Heart left ventricle (tissue), 16 donors: ENCODE measurements around the gene MYCBP2. TPM values are rescaled to one million over a fixed set of nuclear protein-coding genes. Genes with fewer than 3 reads are reported as not detected.
"Not testable (repeated sequence)": the region's sequence is repeated elsewhere in the genome, so short reads cannot be mapped to it uniquely, and the experiment has no call there.

Experiments
- ATAC-seq, 4 donors: fragments of 200-7000 bp; cut with Tn5 transposase; one replicate each; pipeline ENCODE4 v1.9.1; 2020 to 2022; ENCODE audit warnings: moderate library complexity in 4 of 4, mild to moderate bottlenecking in 3 of 4, moderate number of reproducible peaks in 1 of 4
- DNase-seq, 5 donors: peaks; one replicate each; pipeline ENCODE4 v3.0.0-alpha.2; 2020
- H3K27ac ChIP-seq, 12 donors: fragments of 200-600 bp; sonication (generic) in 4 of 12; one replicate each; pipeline versions ENCODE4 v1.5.0 to v1.8.0; 2016 to 2022; ENCODE audit warnings: mild to moderate bottlenecking in 2 of 12
- H3K27me3 ChIP-seq, 9 donors: fragments of 200-600 bp; sonication (generic) in 2 of 9; one replicate each; pipeline versions ENCODE4 v1.5.1 to v1.8.0; 2016 to 2022; ENCODE audit warnings: mild to moderate bottlenecking in 3 of 9
- H3K36me3 ChIP-seq, 9 donors: fragments of 200-600 bp; sonication (generic) in 2 of 9; one replicate each; pipeline versions ENCODE4 v1.5.0 to v1.8.0; 2018 to 2022; ENCODE audit warnings: mild to moderate bottlenecking in 2 of 9
- H3K4me1 ChIP-seq, 12 donors: fragments of 200-600 bp; sonication (generic) in 4 of 12; one replicate each; pipeline versions ENCODE4 v1.5.0 to v1.8.0; 2016 to 2022; ENCODE audit warnings: mild to moderate bottlenecking in 3 of 12
- H3K4me3 ChIP-seq, 12 donors: fragments of 200-600 bp; sonication (generic) in 4 of 12; one replicate each; pipeline versions ENCODE4 v1.5.0 to v1.8.0; 2017 to 2022; ENCODE audit warnings: mild to moderate bottlenecking in 9 of 12, moderate library complexity in 4 of 12
- H3K9me3 ChIP-seq, 12 donors: fragments of 200-600 bp; sonication (generic) in 4 of 12; one replicate each; pipeline versions ENCODE4 v1.5.0 to v1.8.0; 2016 to 2022; ENCODE audit warnings: mild to moderate bottlenecking in 1 of 12
- CTCF ChIP-seq, 12 donors: fragments of 200-600 bp; sonication (generic) in 4 of 12; IDR thresholded peaks; one replicate each; pipeline versions ENCODE4 v1.5.0 to v1.8.0; 2018 to 2022; ENCODE audit warnings: antibody characterized with exemption in 12 of 12, mild to moderate bottlenecking in 5 of 12
- POLR2A ChIP-seq, 2 donors: fragments of 450-650 bp; IDR thresholded peaks; one replicate each; pipeline ENCODE4 v1.6.1; 2017; ENCODE audit warnings: antibody characterized with exemption in 2 of 2, mild to moderate bottlenecking in 2 of 2, moderate library complexity in 2 of 2
- WGBS, 4 donors: extraction: QIAGEN DNeasy Blood & Tissue Kit in 2 of 4; methylation state at CpG; one replicate each; pipeline versions ENCODE4 v1.1.5 to v1.1.7; 2013 to 2018; 5-methylcytosine and 5-hydroxymethylcytosine counted together
- intact Hi-C, 10 donors: fragments of 100-400 bp; cut with DNase I; formaldehyde crosslinking; loops; one replicate each; pipeline versions ENCODE4 v1.11.1 to v1.14.2; 2022
- polyA plus RNA-seq, 2 donors: library from polyadenylated mRNA; stranded (reverse); fragments of 200-250 nt; gene quantifications; one replicate each; pipeline ENCODE4 v1.2.3, GENCODE V29; 2013
- total RNA-seq, 9 donors: library from RNA; depleted of rRNA in 2 of 9; stranded (reverse); fragments of >200 nt in 2 of 9; fragmentation: NEBNext Ultra II Directional in 3 of 9; extraction: Animal tissue kit (Norgen Biotek cat#: 25700) in 3 of 9; gene quantifications; one replicate each; pipeline versions ENCODE4 v1.1.0 to v1.2.4, GENCODE V29; 2016 to 2023
- donor health status: ischemic (EF 13 %, LVEDD 7.1; RV severe dilation, severe dysfunction).
- donor health status: healthy with polysubstance abuse.
- donor health status: DM: no; HTN: yes; CAD: no.
- donor health status: DM: no; HTN: no; CAD: no.
- donor health status: ischemic (EF 25% LVEDD 6.9; RV normal size, moderate dysfunction).
- donor health status: ischemic (EF 25% LVEDD 5.7; RV mildly dilated, moderate dysfunction).
- donor health status: healthy.
- donor health status: DM: yes; HTN: yes; CAD: no.
- donor health status: ischemic (EF 35%, LVEDD 5.7; RV mildly dilated, moderate dysfunction).
- donor health status: nonischemic (EF 11% LVEDD 7.7; RV severe dilation, severe dysfunction).
- donor health status: DM: yes; HTN: yes; CAD: no.
- donor health status: PGD.
- donor health status: ischemic (EF 29% LVEDD 5.4; RV normal size, mild dysfunction).
- donor health status: nonischemic (EF 23%, LVEDD 6.1; RV moderate dilation, normal function).

The MYCBP2 gene
- total and polyA plus RNA-seq, 11 donors, result 15.7 to 85.6 (median 58.2) TPM

GRCh38 chr13:77262198-77262597 lies 64.7 kb downstream of the MYCBP2 start:
- Histone ChIP-seq H3K27ac (no peak overlapping the region), H3K4me3 (no peak overlapping the region), H3K27me3 (no peaks in the 10 kb centered on the region), H3K36me3 (peaks cover 2 to 100% (median 89%) of the 10 kb centered on the region in 9 donors), H3K4me1 (no peaks in the 10 kb centered on the region), H3K9me3 (no peaks in the 10 kb centered on the region)
- intact Hi-C loops, result no loop called here
- 97 to 100% (median 98%) methylated on average over 2 of the region's 2 CpGs for WGBS, 4 donors
- DNase-seq (no peak), ATAC-seq (no peak)
- TF ChIP-seq POLR2A (IDR thresholded peaks at IDR 0.05) (no peak), CTCF (IDR thresholded peaks at IDR 0.05) (no peak)

- no peak for TF ChIP-seq POLR2A (IDR thresholded peaks at IDR 0.05)
- TF ChIP-seq CTCF (IDR thresholded peaks at IDR 0.05), result no peak
- DNase-seq (no peak), ATAC-seq (no peak)
- peaks cover 0 to 43% (median 22%) of the 10 kb centered on the region in 9 donors for H3K36me3 ChIP-seq
- no peaks in the 10 kb centered on the region for H3K4me1 ChIP-seq
- intact Hi-C loops, result no loop called here
- H3K9me3 ChIP-seq, result no peaks in the 10 kb centered on the region
- no peak overlapping the region for H3K4me3 ChIP-seq
- H3K27ac ChIP-seq, result no peak overlapping the region
- WGBS, 4 donors, result 56 to 67% (median 64%) methylated on average over 3 of the region's 3 CpGs
- H3K27me3 ChIP-seq, result no peaks in the 10 kb centered on the region
These were observed 75.9 kb downstream of the MYCBP2 start for GRCh38 chr13:77250975-77251374.

- DNase-seq, ATAC-seq, H3K27ac ChIP-seq, H3K4me1 ChIP-seq, H3K4me3 ChIP-seq, intact Hi-C loops, H3K27me3 ChIP-seq, H3K9me3 ChIP-seq: not testable (repeated sequence)
- 92 to 98% (median 95%) methylated on average over 2 of the region's 2 CpGs for WGBS, 4 donors
- peaks cover 0 to 55% (median 41%) of the 10 kb centered on the region in 9 donors for H3K36me3 ChIP-seq
These were observed 81.7 kb downstream of the MYCBP2 start for GRCh38 chr13:77245224-77245623.

GRCh38 chr13:77239312-77239711 lies 87.6 kb downstream of the MYCBP2 start:
- Histone ChIP-seq H3K27ac (no peak overlapping the region), H3K4me1 (no peaks in the 10 kb centered on the region), H3K36me3 (peaks cover 0 to 65% (median 40%) of the 10 kb centered on the region in 9 donors), H3K27me3 (no peaks in the 10 kb centered on the region), H3K9me3 (no peaks in the 10 kb centered on the region), H3K4me3 (no peak overlapping the region)
- no peak for DNase-seq
- TF ChIP-seq CTCF (IDR thresholded peaks at IDR 0.05) (no peak), POLR2A (IDR thresholded peaks at IDR 0.05) (no peak)
- intact Hi-C loops, result no loop called here
- WGBS, 4 donors, result 95 to 97% (median 96%) methylated on average over 3 of the region's 3 CpGs
- ATAC-seq, result no peak

- intact Hi-C loops, result no loop called here
- H3K9me3 ChIP-seq, result no peaks in the 10 kb centered on the region
- TF ChIP-seq POLR2A (IDR thresholded peaks at IDR 0.05) (no peak), CTCF (IDR thresholded peaks at IDR 0.05) (no peak)
- no peak overlapping the region for H3K4me3 ChIP-seq
- DNase-seq (no peak), ATAC-seq (no peak)
- no peaks in the 10 kb centered on the region for H3K27me3 ChIP-seq
- H3K27ac ChIP-seq, result no peak overlapping the region
- no peaks in the 10 kb centered on the region for H3K4me1 ChIP-seq
- peaks cover 0 to 53% (median 28%) of the 10 kb centered on the region in 9 donors for H3K36me3 ChIP-seq
These were observed 91.4 kb downstream of the MYCBP2 start for GRCh38 chr13:77235456-77236022.
